Glomerular endothelial cell (primary cell): Measurements from ENCODE around the gene FRMD4B. TPM values are rescaled to one million over a fixed set of nuclear protein-coding genes. Genes with fewer than 3 reads are reported as not detected.

Experiments
- DNase-seq: peaks from one replicate; pipeline ENCODE4 v3.0.0-alpha.2; 2011; ENCODE audit warnings: low read depth, low spot score; ENCODE audit errors: extremely low read depth
- total RNA-seq: library from RNA; depleted of rRNA; stranded (reverse); fragments of >200 nt; gene quantifications from 2 replicates; pipeline ENCODE4 v1.2.3, GENCODE V29; 2015

FRMD4B gene
- total RNA-seq, 1 donor from 2014 or later: 87.6 TPM

GRCh38 chr3:69180869-69181591 is 204.9 kb downstream of the FRMD4B start:
- no peak for DNase-seq

GRCh38 chr3:69179740-69180372 is 206.0 kb downstream of the FRMD4B start:
- DNase-seq: no peak

- DNase-seq: no peak
Measured at GRCh38 chr3:69178838-69179739, 206.8 kb downstream of the FRMD4B start.

GRCh38 chr3:69178082-69178481 is 207.8 kb downstream of the FRMD4B start:
- no peak for DNase-seq

- no peak for DNase-seq
Measured at GRCh38 chr3:69174871-69175737, 210.8 kb downstream of the FRMD4B start.

- no peak for DNase-seq
Measured at GRCh38 chr3:69174445-69174844, 211.4 kb downstream of the FRMD4B start.

GRCh38 chr3:69172058-69172457 is 213.8 kb downstream of the FRMD4B start:
- DNase-seq: no peak

- DNase-seq: no peak
Measured at GRCh38 chr3:69166446-69166845, 219.4 kb downstream of the FRMD4B start.

GRCh38 chr3:69165744-69166143 is 220.1 kb downstream of the FRMD4B start:
- DNase-seq: no peak

- DNase-seq: no peak
Measured at GRCh38 chr3:69164296-69164695, 221.6 kb downstream of the FRMD4B start.

GRCh38 chr3:69162308-69162980 is 223.4 kb downstream of the FRMD4B start:
- no peak for DNase-seq

- no peak for DNase-seq
Measured at GRCh38 chr3:69161587-69162307, 224.1 kb downstream of the FRMD4B start.

- DNase-seq: no peak
Measured at GRCh38 chr3:69160525-69160924, 225.4 kb downstream of the FRMD4B start.

GRCh38 chr3:69160107-69160506 is 225.8 kb downstream of the FRMD4B start:
- no peak for DNase-seq

GRCh38 chr3:69149586-69149985 is 236.3 kb downstream of the FRMD4B start:
- DNase-seq: no peak

GRCh38 chr3:69145688-69146087 is 240.2 kb downstream of the FRMD4B start:
- DNase-seq: no peak

GRCh38 chr3:69144631-69145245 is 241.2 kb downstream of the FRMD4B start:
- DNase-seq: no peak

- DNase-seq: no peak
Measured at GRCh38 chr3:69143612-69144011, 242.3 kb downstream of the FRMD4B start.
